ENCODE measurements around the gene EFHD1.
"Not testable (repeated sequence)": the region's sequence is repeated elsewhere in the genome, so short reads cannot be mapped to it uniquely, and the experiment has no call there.

Gene EFHD1

DNA sequence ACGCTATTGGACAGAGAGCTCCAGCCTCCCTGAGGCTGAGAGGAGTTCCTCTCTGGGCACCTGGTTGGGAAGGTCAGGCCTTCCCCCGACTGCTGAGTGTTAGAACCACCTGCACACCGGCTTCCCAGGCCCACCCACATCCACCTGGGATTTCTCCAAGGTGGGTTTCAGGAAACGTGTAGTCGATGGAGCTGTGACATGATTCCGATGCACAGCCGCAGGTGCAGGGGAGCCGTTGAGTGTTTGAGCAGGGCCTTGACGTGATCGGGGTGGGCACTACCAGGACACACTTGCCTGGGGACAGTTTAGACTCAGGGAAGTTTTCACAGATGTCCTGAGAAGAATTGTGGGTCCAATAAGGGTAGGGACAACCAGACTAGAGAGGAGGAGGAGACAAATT is 42.0 kb downstream of the EFHD1 start:
- Mint-ChIP-seq H3K27ac (no peak overlapping the region), H3K4me1 (ENCODE audit: low read depth) (no peaks in the 10 kb centered on the region), H3K27me3 (peaks cover 12% of the 10 kb centered on the region), H3K9me3 (no peaks in the 10 kb centered on the region), H3K36me3 (ENCODE audit: low read depth) (no peaks in the 10 kb centered on the region), H3K4me3 (no peak overlapping the region)
- intact Hi-C loops (cut with micrococcal nuclease) = no loop called here

- H3K9me3 Mint-ChIP-seq = no peaks in the 10 kb centered on the region
- H3K27me3 Mint-ChIP-seq = peaks cover 20% of the 10 kb centered on the region
- H3K36me3 Mint-ChIP-seq (ENCODE audit: low read depth) = no peaks in the 10 kb centered on the region
- H3K4me1 Mint-ChIP-seq (ENCODE audit: low read depth) = no peaks in the 10 kb centered on the region
- H3K27ac Mint-ChIP-seq = no peak overlapping the region
- no peak overlapping the region for H3K4me3 Mint-ChIP-seq
- intact Hi-C loops (cut with micrococcal nuclease) = no loop called here
Observed at GRCh38 chr2:232680006-232680405, 46.6 kb downstream of the EFHD1 start.

- Mint-ChIP-seq H3K36me3 (ENCODE audit: low read depth) (no peaks in the 10 kb centered on the region), H3K27ac (no peak overlapping the region), H3K9me3 (no peaks in the 10 kb centered on the region), H3K4me1 (ENCODE audit: low read depth) (no peaks in the 10 kb centered on the region), H3K27me3 (peaks cover 20% of the 10 kb centered on the region), H3K4me3 (no peak overlapping the region)
- intact Hi-C loops (cut with micrococcal nuclease) = no loop called here
Observed at GRCh38 chr2:232681527-232681926, 48.1 kb downstream of the EFHD1 start.

GRCh38 chr2:232683368-232683767 is 50.0 kb downstream of the EFHD1 start:
- Mint-ChIP-seq H3K27me3 (peaks cover 20% of the 10 kb centered on the region), H3K36me3 (ENCODE audit: low read depth) (no peaks in the 10 kb centered on the region), H3K4me3 (no peak overlapping the region), H3K9me3 (no peaks in the 10 kb centered on the region), H3K4me1 (ENCODE audit: low read depth) (no peaks in the 10 kb centered on the region), H3K27ac (no peak overlapping the region)
- intact Hi-C loops (cut with micrococcal nuclease) = no loop called here

DNA sequence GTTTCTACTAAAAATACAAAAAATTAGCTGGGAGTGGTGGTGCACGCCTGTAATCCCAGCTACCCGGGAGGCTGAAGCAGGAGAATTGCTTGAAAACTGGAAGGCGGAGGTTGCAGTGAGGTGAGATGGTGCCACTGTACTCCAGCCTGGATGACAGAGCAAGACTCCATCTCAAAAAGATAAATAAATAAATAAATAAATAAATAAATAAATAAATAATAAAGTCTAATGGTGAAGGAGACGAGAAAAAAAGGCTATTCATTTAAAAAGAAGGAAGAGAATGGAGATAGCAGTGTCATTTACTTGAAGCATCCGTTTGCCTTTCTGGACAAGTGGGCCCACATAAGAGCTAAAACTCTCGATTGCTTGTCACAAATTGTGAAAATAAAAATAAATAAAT is 52.0 kb downstream of the EFHD1 start:
- H3K9me3 Mint-ChIP-seq; H3K4me3 Mint-ChIP-seq; H3K27ac Mint-ChIP-seq; H3K4me1 Mint-ChIP-seq (ENCODE audit: low read depth); H3K36me3 Mint-ChIP-seq (ENCODE audit: low read depth); intact Hi-C loops (cut with micrococcal nuclease): not testable (repeated sequence)
- H3K27me3 Mint-ChIP-seq = peaks cover 11% of the 10 kb centered on the region

DNA sequence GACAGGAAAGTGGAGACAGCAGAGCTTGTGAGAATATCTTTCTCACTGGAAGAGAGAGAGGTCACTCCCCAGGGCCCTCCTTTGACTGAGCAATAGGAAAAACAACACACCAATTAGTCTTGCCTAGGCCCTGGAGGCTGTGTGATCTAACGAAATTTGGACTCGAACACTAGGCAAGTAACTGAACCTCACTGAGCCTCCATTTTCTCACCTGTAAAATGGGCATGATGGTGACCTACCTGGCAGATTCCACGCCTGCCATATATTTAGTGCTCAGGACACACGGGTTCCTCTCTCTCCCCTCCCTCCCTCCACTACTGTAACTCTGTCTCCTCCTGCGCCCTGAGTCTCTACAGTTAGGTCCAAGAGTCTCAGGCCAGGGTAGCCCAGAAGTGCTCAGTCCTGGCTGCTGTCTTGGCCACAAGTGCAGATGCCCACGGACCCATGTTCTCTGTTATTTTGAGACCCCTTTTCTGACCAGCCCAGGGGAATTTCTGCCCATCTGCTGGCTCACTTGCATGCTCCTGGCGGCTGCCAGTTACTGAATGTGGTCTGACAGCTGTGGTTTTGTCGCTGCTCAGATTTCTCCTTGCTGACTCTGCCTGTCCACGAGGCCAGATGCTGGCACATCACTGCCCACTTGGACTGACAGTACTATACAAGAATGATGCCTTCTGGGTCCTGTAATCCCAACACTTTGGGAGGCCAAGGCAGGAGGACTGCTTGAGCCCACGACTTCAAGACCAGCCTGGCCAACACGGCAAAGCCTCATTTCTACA is 54.2 kb downstream of the EFHD1 start:
- H3K9me3 Mint-ChIP-seq = no peaks in the 10 kb centered on the region

GRCh38 chr2:232688201-232688600 is 54.8 kb downstream of the EFHD1 start:
- intact Hi-C loops (cut with micrococcal nuclease) = no loop called here
- Mint-ChIP-seq H3K36me3 (ENCODE audit: low read depth) (no peaks in the 10 kb centered on the region), H3K4me1 (ENCODE audit: low read depth) (no peaks in the 10 kb centered on the region), H3K27me3 (peaks cover 5% of the 10 kb centered on the region), H3K27ac (no peak overlapping the region), H3K4me3 (no peak overlapping the region), H3K9me3 (no peaks in the 10 kb centered on the region)

More for the DNA sequence above, 54.2 kb downstream of the EFHD1 start:
- intact Hi-C loops (cut with micrococcal nuclease) = no loop called here
- Mint-ChIP-seq H3K4me3 (no peak overlapping the region), H3K4me1 (ENCODE audit: low read depth) (no peaks in the 10 kb centered on the region), H3K27me3 (peaks cover 5% of the 10 kb centered on the region), H3K36me3 (ENCODE audit: low read depth) (no peaks in the 10 kb centered on the region), H3K27ac (no peak overlapping the region)

DNA sequence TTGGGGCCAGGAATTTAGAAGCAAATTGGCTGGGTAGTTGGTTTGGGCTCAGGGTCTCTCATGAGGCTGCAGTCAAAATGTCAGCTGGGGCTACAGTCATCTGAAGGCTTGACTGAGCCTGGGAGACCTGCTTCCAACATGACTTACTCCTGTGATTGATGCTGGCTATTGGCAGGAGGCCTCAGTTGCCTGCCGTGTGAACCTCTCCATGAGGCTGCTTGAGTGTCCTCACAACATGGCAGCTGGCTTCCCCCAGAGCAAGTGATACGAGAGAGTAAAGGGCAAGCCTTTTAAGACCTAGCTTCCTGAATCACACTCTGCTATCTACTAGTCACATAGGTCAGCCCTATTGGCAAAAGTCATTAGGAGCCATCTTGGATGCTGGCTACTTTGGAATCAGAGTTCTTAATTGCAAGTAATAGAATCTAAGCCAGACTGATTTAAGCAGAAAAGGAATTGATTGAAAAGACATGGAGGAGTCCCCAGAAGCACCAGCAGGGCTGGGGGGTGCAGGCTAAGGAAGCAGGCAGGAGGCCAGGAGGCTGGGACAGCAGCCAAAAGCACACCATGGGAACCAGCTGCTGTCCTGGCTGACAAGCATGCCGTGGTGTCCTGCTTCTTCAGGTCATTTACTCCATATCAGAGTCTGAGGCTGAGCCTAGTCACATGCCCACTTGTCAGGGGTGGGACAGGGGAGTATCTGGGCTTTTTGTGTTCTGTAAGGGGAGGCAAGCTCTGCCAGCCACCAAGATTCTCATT is 55.9 kb downstream of the EFHD1 start:
- no peaks in the 10 kb centered on the region for H3K4me1 Mint-ChIP-seq (ENCODE audit: low read depth)

GRCh38 chr2:232691117-232691516 is 57.7 kb downstream of the EFHD1 start:
- H3K4me3 Mint-ChIP-seq; H3K27me3 Mint-ChIP-seq; H3K27ac Mint-ChIP-seq; H3K9me3 Mint-ChIP-seq; H3K36me3 Mint-ChIP-seq (ENCODE audit: low read depth); H3K4me1 Mint-ChIP-seq (ENCODE audit: low read depth); intact Hi-C loops (cut with micrococcal nuclease): not testable (repeated sequence)

More for the DNA sequence above, 55.9 kb downstream of the EFHD1 start:
- H3K27me3 Mint-ChIP-seq = peaks cover 4% of the 10 kb centered on the region
- H3K9me3 Mint-ChIP-seq = no peaks in the 10 kb centered on the region
- no peak overlapping the region for H3K4me3 Mint-ChIP-seq
- H3K36me3 Mint-ChIP-seq (ENCODE audit: low read depth) = no peaks in the 10 kb centered on the region
- H3K27ac Mint-ChIP-seq = no peak overlapping the region
- intact Hi-C loops (cut with micrococcal nuclease) = no loop called here

DNA sequence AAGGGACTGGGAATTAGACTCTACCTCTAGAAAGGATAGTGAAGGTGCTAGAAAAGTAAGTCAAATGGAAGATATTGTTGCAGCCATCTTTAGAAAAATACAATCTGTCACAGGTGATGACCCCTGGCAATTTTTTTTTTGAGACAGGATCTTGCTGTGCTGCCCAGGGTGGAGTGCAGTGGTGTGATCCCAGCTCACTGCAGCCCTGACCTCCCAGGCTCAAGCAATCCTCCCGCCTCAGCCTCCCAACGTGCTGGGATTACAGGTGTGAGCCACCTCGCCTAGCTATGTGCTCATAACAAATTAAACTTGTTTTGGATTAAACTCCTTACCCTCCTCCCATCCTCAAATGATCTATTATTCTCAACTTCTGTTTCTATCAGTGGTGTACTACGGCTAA is 59.9 kb downstream of the EFHD1 start:
- Mint-ChIP-seq H3K27ac (no peak overlapping the region), H3K9me3 (no peaks in the 10 kb centered on the region), H3K27me3 (peaks cover 5% of the 10 kb centered on the region), H3K4me3 (no peak overlapping the region), H3K4me1 (ENCODE audit: low read depth) (peaks cover 7% of the 10 kb centered on the region), H3K36me3 (ENCODE audit: low read depth) (peaks cover 8% of the 10 kb centered on the region)
- intact Hi-C loops (cut with micrococcal nuclease) = no loop called here

- Mint-ChIP-seq H3K4me3 (peak overlapping the region; percentile 93), H3K27me3 (peaks cover 5% of the 10 kb centered on the region), H3K9me3 (no peaks in the 10 kb centered on the region), H3K27ac (peak overlapping the region; percentile 92), H3K4me1 (ENCODE audit: low read depth) (peaks cover 34% of the 10 kb centered on the region), H3K36me3 (ENCODE audit: low read depth) (peaks cover 33% of the 10 kb centered on the region)
- intact Hi-C loops (cut with micrococcal nuclease) = no loop called here
Observed at GRCh38 chr2:232696609-232697058, 63.2 kb downstream of the EFHD1 start.

DNA sequence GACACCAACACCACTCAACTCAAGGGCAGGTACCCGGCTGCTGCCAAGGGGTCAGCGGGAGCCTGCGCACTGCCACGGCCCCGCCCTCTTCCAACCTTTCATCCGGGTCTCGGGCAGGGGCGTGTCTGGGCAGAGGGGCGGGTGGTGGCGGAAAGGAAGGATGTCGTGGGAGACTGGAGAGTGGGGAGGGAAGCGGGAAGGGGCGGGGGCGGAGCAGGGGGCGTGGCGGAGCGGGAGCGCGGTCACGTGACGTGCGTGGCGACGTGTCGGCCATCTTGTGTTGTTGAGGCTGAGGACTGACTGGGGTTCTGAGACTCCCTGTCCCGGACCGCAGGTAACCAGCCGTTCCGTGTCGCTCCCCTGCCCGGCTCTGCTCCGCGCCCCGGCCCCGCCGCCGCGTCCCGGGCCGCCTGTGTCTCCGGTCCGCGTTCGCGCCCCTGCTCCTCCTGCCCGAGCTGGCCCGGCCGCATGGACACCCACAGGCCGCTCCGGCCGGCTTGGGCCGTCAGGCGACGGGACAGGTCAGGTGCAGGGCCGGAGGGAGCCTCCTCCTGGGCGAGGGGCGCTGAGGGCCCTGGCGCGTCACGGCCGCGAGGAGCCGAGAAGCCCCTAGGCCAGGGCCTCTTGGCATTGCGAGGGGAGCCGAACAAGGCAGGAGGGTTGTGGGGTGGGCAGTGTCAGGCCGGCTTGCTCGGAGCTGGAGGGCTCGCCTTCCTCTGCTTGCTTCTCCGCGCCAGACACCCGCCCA is 63.8 kb downstream of the EFHD1 start, which contains the start of gene GIGYF2:
TSS of gene GIGYF2 (plus strand) at position 273 of the 748 bp plus-strand sequence. CDS start 37,867 bp downstream, outside the sequence.
- H3K27me3 Mint-ChIP-seq = peaks cover 5% of the 10 kb centered on the region
- intact Hi-C loops (cut with micrococcal nuclease) = no loop called here
- peak within 1 kb of the TSS; percentile 92 for H3K27ac Mint-ChIP-seq
- H3K36me3 Mint-ChIP-seq (ENCODE audit: low read depth) = peaks cover 39% of the 10 kb centered on the region
- peak within 1 kb of the TSS; percentile 93 for H3K4me3 Mint-ChIP-seq
- peaks cover 35% of the 10 kb centered on the region for H3K4me1 Mint-ChIP-seq (ENCODE audit: low read depth)
- no peaks in the 10 kb centered on the region for H3K9me3 Mint-ChIP-seq

- Mint-ChIP-seq H3K27me3 (peaks cover 2% of the 10 kb centered on the region), H3K9me3 (no peaks in the 10 kb centered on the region), H3K4me3 (peak overlapping the region; percentile 93), H3K4me1 (ENCODE audit: low read depth) (peaks cover 35% of the 10 kb centered on the region), H3K27ac (peak overlapping the region; percentile 92), H3K36me3 (ENCODE audit: low read depth) (peaks cover 44% of the 10 kb centered on the region)
- intact Hi-C loops (cut with micrococcal nuclease) = no loop called here
Observed at GRCh38 chr2:232697807-232698110, 64.4 kb downstream of the EFHD1 start.

DNA sequence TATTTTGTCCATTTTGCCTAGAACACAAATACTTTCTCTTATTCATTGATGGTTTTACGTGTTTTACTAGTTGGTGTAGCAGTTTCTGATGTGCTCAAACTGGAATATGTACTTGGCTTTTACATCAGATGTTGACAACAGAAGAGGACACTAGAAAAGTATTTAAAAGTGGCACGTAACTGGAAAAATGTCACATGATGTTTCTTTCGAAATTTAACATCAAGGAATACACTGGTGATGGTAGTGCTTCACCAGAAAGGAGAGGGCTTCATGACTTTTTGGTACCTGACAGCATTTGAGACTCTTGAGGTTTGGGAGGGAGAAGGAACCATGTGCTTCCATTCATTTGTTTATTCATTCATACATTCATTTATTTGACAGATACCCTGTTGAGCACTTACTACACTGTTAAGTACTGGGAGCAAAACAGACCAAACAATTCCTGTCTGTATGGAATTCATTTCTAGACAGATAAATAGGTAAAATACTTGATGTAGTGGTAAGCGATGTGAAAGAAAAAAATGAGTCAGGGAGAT is 65.2 kb downstream of the EFHD1 start:
- H3K27ac Mint-ChIP-seq = peak overlapping the region; percentile 92
- H3K36me3 Mint-ChIP-seq (ENCODE audit: low read depth) = peaks cover 50% of the 10 kb centered on the region
- peaks cover 2% of the 10 kb centered on the region for H3K27me3 Mint-ChIP-seq
- intact Hi-C loops (cut with micrococcal nuclease) = no loop called here
- peak overlapping the region; percentile 93 for H3K4me3 Mint-ChIP-seq
- peaks cover 35% of the 10 kb centered on the region for H3K4me1 Mint-ChIP-seq (ENCODE audit: low read depth)
- H3K9me3 Mint-ChIP-seq = no peaks in the 10 kb centered on the region

Measured in dendritic cell treated with granulocyte-macrophage colony-stimulating factor and Interleukin-4, amounts not matched to agents 40 ng/mL and 50 ng/mL, for 4 days (primary cell).